ENCODE measurements around the gene KISS1R. TPM values are rescaled to one million over a fixed set of nuclear protein-coding genes. Genes with fewer than 3 reads are reported as not detected.

Gene KISS1R
- total and polyA plus RNA-seq, 7 experiments from 2014 or later = 0.72 to 3.0 (median 1.2) TPM

- no peak for ATAC-seq
- CTCF ChIA-PET = interaction anchor here (0.9 to 1.0 kb wide), 2 partner anchors 11 to 34 kb away, joined by 3 to 6 read pairs; no protein-coding TSS in a partner anchor
- Mint-ChIP-seq H3K4me3 (no peak overlapping the region), H3K27me3 (peaks cover 0 to 4% (median 0%) of the 10 kb centered on the region in 5 donors), H3K36me3 (peaks cover 0 to 8% (median 5%) of the 10 kb centered on the region in 5 donors), H3K27ac (peak overlapping the region in 3 of 9 donors; percentile 31 to 39 (median 38)), H3K4me1 (peaks cover 0 to 36% (median 23%) of the 10 kb centered on the region in 7 donors), H3K9me3 (peaks cover 0 to 8% (median 0%) of the 10 kb centered on the region in 11 donors)
- intact Hi-C loops (cut with micrococcal nuclease) = no loop called here
- Histone ChIP-seq H3K27ac (ENCODE audit: low read depth, low read length) (no peak overlapping the region), H3K36me3 (ENCODE audit: control insufficient read depth in 2 of 3, insufficient read depth in 3 of 3, low read length in 3 of 3) (peaks cover 0 to 58% (median 9%) of the 10 kb centered on the region in 3 experiments), H3K4me3 (ENCODE audit: low read length) (no peak overlapping the region), H3K9me3 (ENCODE audit: control insufficient read depth in 2 of 3, low read length in 3 of 3) (no peaks in the 10 kb centered on the region), H3K4me1 (ENCODE audit: control insufficient read depth in 2 of 2, insufficient read depth in 2 of 2, low read length in 2 of 2) (peaks cover 0 to 10% of the 10 kb centered on the region in 2 donors), H3K27me3 (ENCODE audit: control insufficient read depth in 2 of 2, insufficient read depth in 2 of 2, low read length in 2 of 2) (no peaks in the 10 kb centered on the region)
- POLR2A ChIA-PET = interaction anchor here (0.7 to 6.7 kb wide), 4 partner anchors 9 to 131 kb away, joined by 3 to 196 read pairs (median 5); partner anchors contain the start of gene R3HDM4
- no peak for DNase-seq
These were observed 19.6 kb upstream of the KISS1R start for GRCh38 chr19:897442-898039.

- Histone ChIP-seq H3K4me1 (ENCODE audit: control insufficient read depth in 2 of 2, insufficient read depth in 2 of 2, low read length in 2 of 2) (peaks cover 0 to 10% of the 10 kb centered on the region in 2 donors), H3K27ac (ENCODE audit: low read depth, low read length) (no peak overlapping the region), H3K9me3 (ENCODE audit: control insufficient read depth in 2 of 3, low read length in 3 of 3) (no peaks in the 10 kb centered on the region), H3K27me3 (ENCODE audit: control insufficient read depth in 2 of 2, insufficient read depth in 2 of 2, low read length in 2 of 2) (no peaks in the 10 kb centered on the region), H3K4me3 (ENCODE audit: low read length) (no peak overlapping the region), H3K36me3 (ENCODE audit: control insufficient read depth in 2 of 3, insufficient read depth in 3 of 3, low read length in 3 of 3) (peaks cover 0 to 63% (median 9%) of the 10 kb centered on the region in 3 experiments)
- Mint-ChIP-seq H3K36me3 (peaks cover 0 to 8% (median 5%) of the 10 kb centered on the region in 5 donors), H3K4me1 (peaks cover 0 to 32% (median 19%) of the 10 kb centered on the region in 7 donors), H3K27me3 (no peaks in the 10 kb centered on the region), H3K4me3 (peak overlapping the region in 4 of 10 donors; percentile 16 to 35 (median 28)), H3K9me3 (peaks cover 0 to under 1% (median 0%) of the 10 kb centered on the region in 11 donors), H3K27ac (peak overlapping the region in 7 of 9 donors; percentile 31 to 87 (median 74))
- DNase-seq = peak in 5 of 9 donors; percentile 49 to 73 (median 63)
- peak; percentile 42 for ATAC-seq
- POLR2A ChIA-PET = interaction anchor here (0.6 to 6.7 kb wide), 4 partner anchors 8 to 234 kb away, joined by 3 to 196 read pairs (median 4); no protein-coding TSS in a partner anchor
- CTCF ChIA-PET = interaction anchor here (0.7 kb wide), 1 partner anchor 306 kb away, joined by 4 read pairs; no protein-coding TSS in a partner anchor
- intact Hi-C loops (cut with micrococcal nuclease) = no loop called here
These were observed 18.5 kb upstream of the KISS1R start for GRCh38 chr19:898663-899062.

GRCh38 chr19:899336-900042 is 17.6 kb upstream of the KISS1R start:
- Histone ChIP-seq H3K36me3 (ENCODE audit: control insufficient read depth in 2 of 3, insufficient read depth in 3 of 3, low read length in 3 of 3) (peaks cover 0 to 69% (median 9%) of the 10 kb centered on the region in 3 experiments), H3K4me3 (ENCODE audit: low read length) (no peak overlapping the region), H3K9me3 (ENCODE audit: control insufficient read depth in 2 of 3, low read length in 3 of 3) (no peaks in the 10 kb centered on the region), H3K27ac (ENCODE audit: low read depth, low read length) (peak overlapping the region; percentile 40), H3K4me1 (ENCODE audit: control insufficient read depth in 2 of 2, insufficient read depth in 2 of 2, low read length in 2 of 2) (peaks cover 0 to 10% of the 10 kb centered on the region in 2 donors), H3K27me3 (ENCODE audit: control insufficient read depth in 2 of 2, insufficient read depth in 2 of 2, low read length in 2 of 2) (no peaks in the 10 kb centered on the region)
- H3K27ac Mint-ChIP-seq = peak overlapping the region in 2 of 9 donors; percentile 33 to 36
- no peaks in the 10 kb centered on the region for H3K9me3 Mint-ChIP-seq
- peaks cover 0 to 8% (median 5%) of the 10 kb centered on the region in 5 donors for H3K36me3 Mint-ChIP-seq
- peaks cover 5 to 34% (median 24%) of the 10 kb centered on the region in 7 donors for H3K4me1 Mint-ChIP-seq
- intact Hi-C loops (cut with micrococcal nuclease) = loop anchor here in 1 of 2 donors (10.0 kb wide), 1 partner anchor 235 kb away; the partner anchor contains the start of gene RNF126
- POLR2A ChIA-PET = no interaction called here
- DNase-seq = no peak
- H3K4me3 Mint-ChIP-seq = no peak overlapping the region
- CTCF ChIA-PET = no interaction called here
- no peak for ATAC-seq
- no peaks in the 10 kb centered on the region for H3K27me3 Mint-ChIP-seq

GRCh38 chr19:900043-900301 is 17.2 kb upstream of the KISS1R start:
- CTCF ChIA-PET = no interaction called here
- Histone ChIP-seq H3K4me3 (ENCODE audit: low read length) (no peak overlapping the region), H3K27me3 (ENCODE audit: control insufficient read depth in 2 of 2, insufficient read depth in 2 of 2, low read length in 2 of 2) (no peaks in the 10 kb centered on the region), H3K36me3 (ENCODE audit: control insufficient read depth in 2 of 3, insufficient read depth in 3 of 3, low read length in 3 of 3) (peaks cover 0 to 70% (median 9%) of the 10 kb centered on the region in 3 experiments), H3K4me1 (ENCODE audit: control insufficient read depth in 2 of 2, insufficient read depth in 2 of 2, low read length in 2 of 2) (peaks cover 0 to 10% of the 10 kb centered on the region in 2 donors), H3K27ac (ENCODE audit: low read depth, low read length) (peak overlapping the region; percentile 40), H3K9me3 (ENCODE audit: control insufficient read depth in 2 of 3, low read length in 3 of 3) (no peaks in the 10 kb centered on the region)
- Mint-ChIP-seq H3K36me3 (peaks cover 0 to 8% (median 5%) of the 10 kb centered on the region in 5 donors), H3K9me3 (no peaks in the 10 kb centered on the region), H3K27me3 (no peaks in the 10 kb centered on the region), H3K4me1 (peaks cover 6 to 37% (median 25%) of the 10 kb centered on the region in 7 donors), H3K27ac (peak overlapping the region in 4 of 9 donors; percentile 46 to 74 (median 63)), H3K4me3 (no peak overlapping the region)
- POLR2A ChIA-PET = interaction anchor here (2.6 kb wide), 1 partner anchor 14 kb away, joined by 12 read pairs; the partner anchor contains the start of gene R3HDM4
- no peak for DNase-seq
- ATAC-seq = peak; percentile 4
- intact Hi-C loops (cut with micrococcal nuclease) = loop anchor here in 1 of 2 donors (10.0 kb wide), 1 partner anchor 235 kb away; the partner anchor contains the start of gene RNF126

GRCh38 chr19:900302-901111 is 16.6 kb upstream of the KISS1R start:
- ATAC-seq (peak; percentile 77), DNase-seq (peak in 1 of 9 donors; percentile 45)
- POLR2A ChIA-PET = interaction anchor here (2.6 kb wide), 1 partner anchor 14 kb away, joined by 12 read pairs; the partner anchor contains the start of gene R3HDM4
- Mint-ChIP-seq H3K27me3 (no peaks in the 10 kb centered on the region), H3K4me1 (peaks cover 6 to 37% (median 23%) of the 10 kb centered on the region in 7 donors), H3K27ac (peak overlapping the region in 6 of 9 donors; percentile 28 to 88 (median 63)), H3K36me3 (peaks cover 0 to 8% (median 5%) of the 10 kb centered on the region in 5 donors), H3K4me3 (no peak overlapping the region), H3K9me3 (no peaks in the 10 kb centered on the region)
- intact Hi-C loops (cut with micrococcal nuclease) = loop anchor here in 1 of 2 donors (10.0 kb wide), 1 partner anchor 236 kb away; the partner anchor contains the start of gene RNF126
- Histone ChIP-seq H3K36me3 (ENCODE audit: control insufficient read depth in 2 of 3, insufficient read depth in 3 of 3, low read length in 3 of 3) (peaks cover 0 to 70% (median 9%) of the 10 kb centered on the region in 3 experiments), H3K4me1 (ENCODE audit: control insufficient read depth in 2 of 2, insufficient read depth in 2 of 2, low read length in 2 of 2) (peaks cover 0 to 10% of the 10 kb centered on the region in 2 donors), H3K4me3 (ENCODE audit: low read length) (no peak overlapping the region), H3K27me3 (ENCODE audit: control insufficient read depth in 2 of 2, insufficient read depth in 2 of 2, low read length in 2 of 2) (no peaks in the 10 kb centered on the region), H3K27ac (ENCODE audit: low read depth, low read length) (peak overlapping the region; percentile 40), H3K9me3 (ENCODE audit: control insufficient read depth in 2 of 3, low read length in 3 of 3) (no peaks in the 10 kb centered on the region)
- CTCF ChIA-PET = no interaction called here
